Germinal center (tissue), 1 donor: ENCODE results near the gene VSIG1.
A peak's percentile ranks its signal among the peaks of the same experiment; 100 is the strongest.

Experiments
- DNase-seq: peaks from one replicate; pipeline ENCODE4 v3.0.0; 2012; ENCODE audit warnings: mixed read lengths, low spot score

Gene VSIG1

DNA sequence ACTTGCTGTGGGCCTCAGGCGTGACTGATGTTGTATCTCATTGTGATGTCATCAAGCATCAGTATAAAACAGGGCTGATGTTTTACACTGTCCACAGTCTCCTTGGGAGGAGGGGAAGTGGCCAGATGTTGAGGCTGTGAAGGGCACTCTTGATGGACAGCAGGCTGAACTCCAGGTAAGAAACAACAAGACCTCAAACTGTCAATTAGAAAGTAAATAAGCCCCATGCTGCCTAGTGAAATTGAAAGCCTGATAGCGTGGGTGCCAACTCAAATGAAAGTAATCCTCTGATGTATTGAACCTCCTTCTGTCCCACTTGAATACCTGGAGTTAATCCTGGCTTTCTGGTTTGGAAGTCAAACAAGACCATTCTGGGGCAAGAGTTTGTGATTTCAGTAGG is 19.7 kb downstream of the VSIG1 start:
- no peak for DNase-seq

- no peak for DNase-seq
Observed at GRCh38 chrX:108068121-108068520, 23.3 kb downstream of the VSIG1 start.

- DNase-seq, result no peak
Observed at GRCh38 chrX:108070891-108071290, 26.0 kb downstream of the VSIG1 start.

- DNase-seq, result no peak
Observed at GRCh38 chrX:108071578-108071977, 26.7 kb downstream of the VSIG1 start.

DNA sequence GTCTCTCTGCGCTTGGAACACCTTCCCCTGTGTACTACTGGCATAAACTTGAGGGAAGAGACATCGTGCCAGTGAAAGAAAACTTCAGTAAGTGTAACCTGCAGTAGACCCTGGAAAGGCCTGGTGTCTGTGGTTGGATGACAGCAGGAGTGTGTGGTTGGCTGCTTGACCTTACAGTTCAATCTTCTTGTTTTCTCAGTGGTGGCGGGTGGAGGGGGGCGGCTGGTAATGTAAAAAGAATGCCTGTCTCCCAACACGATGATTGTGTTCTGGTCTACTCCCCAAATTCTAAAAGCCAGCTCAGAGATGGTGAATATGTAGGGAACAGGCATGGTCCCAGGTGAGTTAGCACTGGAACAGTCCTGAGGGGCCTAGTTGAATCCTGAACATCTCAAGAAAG is 27.9 kb downstream of the VSIG1 start:
- no peak for DNase-seq

DNA sequence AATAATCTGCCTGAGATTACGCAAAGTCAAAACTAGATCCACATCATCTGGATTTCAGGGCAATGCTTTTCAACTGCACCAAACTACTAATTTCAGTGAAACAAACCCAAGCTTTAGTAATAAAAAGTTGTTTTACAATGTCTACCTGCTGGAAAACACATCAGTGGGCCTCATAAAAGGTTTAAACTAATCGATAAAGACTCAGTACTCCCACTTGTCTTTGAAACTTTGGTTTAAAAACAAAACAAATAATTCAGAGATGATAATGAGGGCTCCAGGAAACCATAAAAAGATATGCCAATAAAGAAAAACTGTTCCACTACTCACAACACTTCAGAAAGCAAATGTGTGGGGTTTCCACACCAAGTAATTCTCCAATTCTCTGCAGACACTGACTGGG is 36.2 kb downstream of the VSIG1 start:
- DNase-seq, result no peak

- no peak for DNase-seq
Observed at GRCh38 chrX:108087792-108088191, 42.9 kb downstream of the VSIG1 start.

DNA sequence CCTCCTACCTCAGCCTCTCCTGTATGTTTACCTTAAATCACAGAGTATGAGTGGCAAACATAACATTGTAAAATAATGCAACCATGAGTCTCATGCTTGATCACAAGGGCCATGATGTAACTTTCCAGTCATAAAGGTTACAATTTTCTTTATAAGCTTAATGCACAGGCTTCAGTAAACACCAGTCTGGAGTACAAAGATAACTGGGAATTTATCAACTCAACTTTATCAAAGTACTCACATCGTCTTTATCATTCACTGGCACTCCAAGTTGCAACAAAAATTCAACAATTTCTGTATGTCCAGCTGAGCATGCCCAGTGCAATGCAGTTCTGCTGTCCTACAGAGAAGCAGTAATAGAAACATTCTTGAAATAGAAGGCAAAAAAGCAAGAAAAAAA is 43.6 kb downstream of the VSIG1 start:
- DNase-seq, result no peak

- DNase-seq, result no peak
Observed at GRCh38 chrX:108090491-108091263, 45.8 kb downstream of the VSIG1 start.

GRCh38 chrX:108091264-108091877 is 46.5 kb downstream of the VSIG1 start, which contains the start of the genes ATG4A and PSMD10:
ATG4A (plus strand) TSS chrX:108091778; CDS start chrX:108091827, 49 bp downstream.
PSMD10 (minus strand) TSS chrX:108091542; CDS start chrX:108091520, 22 bp downstream.
- DNase-seq, result peak; percentile 79

DNA sequence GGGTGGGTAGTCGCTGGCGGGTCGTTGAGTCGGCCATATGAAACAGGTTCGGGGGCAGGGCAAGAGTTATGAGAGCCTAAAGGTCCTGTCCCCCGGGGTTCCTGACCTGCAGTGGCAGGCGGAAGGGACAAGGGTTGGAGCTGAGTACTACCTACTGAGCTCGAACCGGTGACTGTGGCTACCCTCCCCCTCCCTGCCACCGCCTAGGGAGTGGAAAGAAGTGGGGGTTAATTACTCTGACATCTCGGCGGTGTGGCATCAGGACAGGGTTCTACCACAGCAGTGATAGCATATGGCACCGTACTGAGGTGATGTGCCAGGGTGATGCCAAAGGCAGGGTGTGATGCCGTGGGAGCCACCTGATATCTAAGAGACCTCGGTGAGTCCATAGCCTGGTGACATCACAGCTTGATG is 47.0 kb downstream of the VSIG1 start:
- peak; percentile 1 for DNase-seq

DNA sequence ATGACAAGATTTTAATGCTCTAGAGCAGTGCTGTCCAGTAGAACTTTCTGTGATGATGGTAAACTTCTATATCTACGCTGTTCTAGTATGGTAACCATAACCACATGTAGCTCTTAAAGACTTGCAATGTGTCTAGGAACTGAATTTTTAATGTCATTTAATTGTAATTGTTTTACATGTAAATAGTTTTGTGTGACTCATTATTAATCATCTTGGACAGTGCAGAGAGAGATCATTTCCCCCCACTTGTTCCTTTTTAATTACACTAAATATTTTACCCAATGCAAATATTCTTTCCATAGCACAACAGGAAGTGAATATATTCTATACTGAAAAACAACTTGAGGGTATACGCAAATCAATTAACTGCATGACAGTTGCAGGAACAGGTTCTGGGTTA is 52.5 kb downstream of the VSIG1 start:
- DNase-seq, result no peak

GRCh38 chrX:108105473-108105872 is 60.6 kb downstream of the VSIG1 start:
- no peak for DNase-seq

- no peak for DNase-seq
Observed at GRCh38 chrX:108114541-108114940, 69.7 kb downstream of the VSIG1 start.

- DNase-seq, result no peak
Observed at GRCh38 chrX:108117988-108118387, 73.1 kb downstream of the VSIG1 start.

- no peak for DNase-seq
Observed at GRCh38 chrX:108121291-108121690, 76.4 kb downstream of the VSIG1 start.

DNA sequence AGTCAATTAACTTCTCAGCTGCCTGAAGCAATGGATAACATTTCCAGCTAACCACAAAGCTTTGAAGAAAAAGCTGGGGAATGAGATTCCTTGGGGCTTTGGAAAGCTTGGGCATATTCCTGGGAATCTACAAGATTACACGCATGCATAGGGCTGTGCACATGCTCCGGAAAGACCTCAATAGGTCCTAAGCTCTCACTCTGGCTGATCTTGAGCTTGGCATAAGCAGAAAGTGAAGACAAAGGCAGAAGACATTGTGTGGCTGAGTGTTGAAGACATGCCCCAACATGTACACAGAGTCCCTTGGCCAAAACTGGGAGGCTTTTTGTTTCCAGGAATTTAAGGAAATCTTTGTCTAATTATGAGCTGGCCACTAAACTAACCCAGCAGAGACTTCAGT is 77.9 kb downstream of the VSIG1 start:
- DNase-seq, result no peak

DNA sequence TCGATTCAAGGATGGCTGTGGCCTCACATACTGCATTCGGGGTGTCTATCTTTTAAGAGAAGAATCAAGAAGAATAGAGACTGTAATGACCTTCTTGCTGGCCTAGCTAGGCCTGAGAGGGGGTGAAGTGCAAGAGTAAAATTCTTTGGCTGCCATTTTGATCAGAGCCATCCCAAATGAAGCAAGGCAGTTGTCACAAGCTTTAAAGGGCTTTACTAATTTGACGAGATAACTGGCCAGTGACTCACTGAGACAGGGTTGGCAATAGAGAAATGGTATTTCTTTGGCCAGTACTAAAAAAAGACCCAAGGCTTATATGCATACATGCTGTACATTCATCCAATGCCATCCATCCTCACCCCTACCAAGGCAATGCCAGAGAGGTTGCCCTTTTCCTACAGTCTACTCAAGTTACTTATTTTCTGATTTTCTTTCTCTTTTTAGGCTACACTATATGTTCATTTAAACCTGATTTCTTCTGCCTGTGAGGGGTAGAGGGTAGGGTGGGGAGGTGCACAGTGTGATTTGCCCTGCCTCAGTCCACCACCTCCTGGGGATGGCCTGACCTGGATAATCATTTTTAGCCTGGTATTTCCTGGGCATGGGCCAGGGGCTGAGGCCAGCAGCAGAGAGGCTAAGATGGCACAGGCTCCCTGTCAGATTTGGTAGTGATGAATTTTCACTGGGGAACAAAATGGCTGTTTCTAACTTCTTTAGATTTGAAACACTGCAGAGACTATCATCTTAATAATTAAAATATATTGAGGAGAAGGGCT is 78.9 kb downstream of the VSIG1 start:
- DNase-seq, result no peak

- DNase-seq, result no peak
Observed at GRCh38 chrX:108126661-108127060, 81.8 kb downstream of the VSIG1 start.

DNA sequence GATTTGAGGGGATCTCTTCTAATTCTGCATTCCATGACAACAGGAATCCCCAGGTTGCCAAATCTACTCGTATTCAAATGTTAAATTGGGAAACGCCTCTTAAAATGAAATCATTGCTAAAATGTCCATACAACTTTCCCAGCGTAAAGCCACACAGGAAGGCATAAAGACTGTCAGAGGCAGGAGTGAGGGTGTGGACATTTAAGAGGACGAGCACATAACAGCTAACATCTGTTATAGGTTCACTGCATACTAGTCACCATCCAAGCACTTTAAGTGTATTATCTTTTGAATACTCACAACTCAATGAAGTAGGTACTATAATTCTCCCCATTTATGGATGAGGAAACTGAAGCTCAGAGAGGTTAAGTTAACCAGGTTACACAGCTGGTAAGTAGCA is 82.3 kb downstream of the VSIG1 start:
- DNase-seq, result no peak
